COLO668 (cell line): Measurements from ENCODE around the gene SH3PXD2B.
"Not testable (repeated sequence)": the region's sequence is repeated elsewhere in the genome, so short reads cannot be mapped to it uniquely, and the experiment has no call there.

Source experiments
- DNase-seq: peaks from one replicate; lab custom pipeline; 2025; ENCODE audit not compliant: unreplicated experiment; lab: John Stamatoyannopoulos, UW

The SH3PXD2B gene

DNA sequence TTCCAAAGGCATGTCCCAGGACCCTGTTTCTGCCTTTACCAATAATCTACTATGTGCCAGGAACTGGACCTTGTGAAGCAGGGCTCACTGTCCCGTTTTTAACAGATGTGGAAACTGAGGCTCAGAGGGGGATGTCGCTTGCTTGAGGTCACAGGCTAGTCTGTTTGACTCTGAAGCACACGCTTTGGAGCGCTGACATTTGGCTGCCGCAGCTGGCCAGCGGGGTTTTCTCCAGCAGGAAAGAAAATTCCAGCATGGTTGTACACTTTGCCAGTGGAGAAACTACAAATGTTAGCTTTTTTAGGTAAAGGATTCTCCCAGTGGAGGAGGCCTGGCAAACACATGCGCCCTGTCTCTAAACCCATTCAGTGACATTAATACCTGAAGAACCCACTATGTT lies 50.5 kb downstream of the SH3PXD2B start:
- DNase-seq = no peak

GRCh38 chr5:172403189-172403796 lies 51.0 kb downstream of the SH3PXD2B start:
- no peak for DNase-seq

DNA sequence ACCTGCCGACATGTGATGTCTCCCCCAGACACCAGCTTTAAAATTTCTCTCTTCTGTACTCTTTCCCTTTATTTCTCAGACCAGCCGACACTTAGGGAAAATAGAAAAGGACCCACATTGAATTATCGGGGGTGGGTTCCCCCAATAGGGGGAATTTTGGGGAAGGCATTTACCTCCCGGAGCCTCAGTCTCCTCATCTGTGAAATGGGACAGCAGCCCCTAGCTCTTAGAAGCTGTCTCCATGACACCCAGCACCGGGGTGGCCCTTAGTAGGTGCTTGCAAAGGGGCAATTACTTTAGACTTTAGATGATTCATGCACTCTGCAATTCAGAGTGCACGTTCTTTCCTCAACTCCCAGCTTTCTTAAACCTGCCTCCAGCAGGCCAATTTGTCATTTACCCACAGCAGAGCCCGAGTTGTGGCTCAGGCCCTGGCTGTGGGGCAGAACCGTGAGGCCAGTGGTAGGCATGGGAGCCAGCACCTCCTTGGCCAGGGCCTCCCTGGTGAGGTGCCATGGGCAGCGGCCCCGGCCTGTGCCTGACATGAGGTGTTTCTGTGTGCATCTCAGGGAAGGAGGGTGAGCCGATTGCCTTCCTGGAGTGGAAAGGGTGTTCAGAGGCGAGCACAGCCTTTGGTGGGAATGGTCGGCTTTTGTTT lies 51.7 kb downstream of the SH3PXD2B start:
- DNase-seq = no peak

GRCh38 chr5:172402031-172402430 lies 52.3 kb downstream of the SH3PXD2B start:
- not testable (repeated sequence) for DNase-seq

DNA sequence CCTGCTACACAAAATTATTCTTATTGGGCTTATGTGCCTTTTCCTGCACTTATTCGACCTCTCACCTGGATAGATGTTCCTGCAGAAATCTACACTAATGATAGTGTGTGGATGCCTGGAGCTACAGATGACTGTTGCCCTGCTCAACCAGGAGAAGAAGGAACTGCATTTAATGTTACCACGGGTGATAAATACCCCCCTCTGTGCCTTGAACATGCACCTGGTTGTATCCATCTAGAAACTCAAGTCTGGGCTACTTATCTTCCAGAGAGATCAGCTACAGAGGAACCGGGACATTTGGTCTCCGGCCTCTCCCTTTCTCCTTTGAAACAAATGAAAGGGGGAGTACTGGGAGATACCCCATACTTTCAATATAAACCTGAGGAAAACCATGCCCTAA lies 54.5 kb downstream of the SH3PXD2B start:
- no peak for DNase-seq

- DNase-seq = no peak
Observed at GRCh38 chr5:172399336-172399735, 55.0 kb downstream of the SH3PXD2B start.

GRCh38 chr5:172398645-172399044 lies 55.7 kb downstream of the SH3PXD2B start:
- not testable (repeated sequence) for DNase-seq

- not testable (repeated sequence) for DNase-seq
Observed at GRCh38 chr5:172396994-172397393, 57.3 kb downstream of the SH3PXD2B start.

DNA sequence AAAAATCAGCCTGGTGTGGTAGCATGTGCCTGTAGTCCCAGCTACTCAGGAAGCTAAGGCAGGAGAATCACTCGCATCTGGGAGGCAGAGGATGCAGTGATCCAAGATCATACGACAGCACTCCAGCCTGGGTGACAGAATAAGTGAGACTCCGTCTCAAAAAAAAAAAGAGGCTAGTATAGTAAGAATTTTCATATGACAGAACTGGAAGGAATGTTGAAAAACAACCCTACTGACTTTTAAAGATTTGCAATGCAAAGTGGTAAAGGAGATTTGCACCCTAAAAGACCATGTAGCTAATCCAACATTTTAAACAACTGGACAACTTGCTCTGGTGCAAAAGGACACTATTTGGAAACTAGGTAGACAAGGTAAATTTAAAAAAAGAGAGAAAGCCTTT lies 58.1 kb downstream of the SH3PXD2B start:
- DNase-seq = no peak

GRCh38 chr5:172395483-172395882 lies 58.8 kb downstream of the SH3PXD2B start:
- DNase-seq = no peak

GRCh38 chr5:172389578-172390112 lies 64.7 kb downstream of the SH3PXD2B start:
- no peak for DNase-seq

DNA sequence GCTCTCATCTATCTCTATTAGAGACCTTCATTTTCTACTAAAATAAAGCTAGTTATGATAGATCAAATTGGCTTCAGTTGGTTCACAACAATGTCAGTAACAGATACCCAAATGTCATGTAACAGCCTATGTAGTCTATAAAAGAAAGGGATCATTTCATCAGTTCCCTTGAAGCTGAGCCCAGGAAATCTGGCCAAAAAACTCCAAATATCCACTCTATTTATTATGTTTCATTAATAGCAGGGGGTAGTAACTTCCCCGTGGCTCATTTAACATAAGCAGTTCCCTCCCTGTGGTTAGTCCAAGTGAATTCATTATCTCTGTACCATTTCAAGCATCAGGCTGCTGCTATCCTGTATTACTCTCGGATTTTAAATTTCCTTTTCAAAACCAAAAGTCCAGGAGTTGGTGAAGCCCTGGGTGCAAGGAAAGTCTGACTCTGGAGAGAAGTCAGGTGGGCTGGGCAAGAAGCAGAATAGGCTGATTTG lies 66.0 kb downstream of the SH3PXD2B start:
- DNase-seq = no peak

DNA sequence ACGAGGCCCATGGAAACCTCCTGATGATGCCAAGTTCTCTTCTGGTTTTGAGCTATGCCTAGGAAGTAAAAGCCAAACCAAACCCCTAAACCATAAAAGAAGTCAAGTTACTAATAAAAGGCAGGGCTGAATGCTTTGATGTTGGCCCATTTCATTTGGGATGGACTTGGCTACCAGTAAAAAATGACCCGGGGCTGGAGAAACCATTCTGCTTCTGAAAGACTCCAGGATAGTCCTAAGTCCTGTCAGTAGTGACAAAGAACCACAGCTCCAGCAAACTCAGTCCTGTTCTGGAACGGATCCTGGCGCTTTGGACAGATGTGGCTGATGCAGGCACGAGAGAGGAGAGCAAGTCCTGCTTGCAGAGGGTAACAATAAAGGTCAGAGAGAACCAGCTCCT lies 68.6 kb downstream of the SH3PXD2B start:
- DNase-seq = no peak

DNA sequence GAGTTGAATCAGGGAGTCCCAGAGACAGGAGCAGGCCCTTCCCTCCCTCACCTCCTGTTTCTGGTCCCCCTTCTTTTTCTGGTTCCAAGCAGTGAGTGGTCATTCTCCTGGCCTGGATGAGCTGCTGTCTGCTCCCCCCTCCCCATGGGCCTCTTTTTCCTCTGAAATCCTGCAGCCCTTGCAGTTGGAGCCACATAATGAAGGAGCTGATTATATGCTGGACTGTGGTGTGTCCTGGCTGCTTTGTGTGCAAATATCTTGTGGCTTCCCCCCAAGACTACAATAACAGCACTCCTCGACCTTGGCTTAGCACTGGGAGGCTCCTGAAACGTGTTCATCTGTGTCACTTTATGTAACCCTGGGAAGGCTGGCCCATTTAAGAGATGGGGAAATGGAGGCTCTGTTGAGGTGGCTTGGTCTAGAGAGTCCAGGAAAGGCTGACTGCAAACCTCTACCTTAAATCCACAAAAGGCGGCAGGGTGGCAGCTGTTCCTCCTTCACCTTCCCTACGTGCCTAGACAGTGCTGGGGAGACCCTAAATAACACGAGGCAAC lies 69.2 kb downstream of the SH3PXD2B start:
- no peak for DNase-seq

GRCh38 chr5:172383191-172383802 lies 71.0 kb downstream of the SH3PXD2B start:
- peak; percentile 69 for DNase-seq

GRCh38 chr5:172380987-172381643 lies 73.2 kb downstream of the SH3PXD2B start:
- DNase-seq = peak; percentile 77

- peak; percentile 14 for DNase-seq
Observed at GRCh38 chr5:172380301-172380986, 73.9 kb downstream of the SH3PXD2B start.

DNA sequence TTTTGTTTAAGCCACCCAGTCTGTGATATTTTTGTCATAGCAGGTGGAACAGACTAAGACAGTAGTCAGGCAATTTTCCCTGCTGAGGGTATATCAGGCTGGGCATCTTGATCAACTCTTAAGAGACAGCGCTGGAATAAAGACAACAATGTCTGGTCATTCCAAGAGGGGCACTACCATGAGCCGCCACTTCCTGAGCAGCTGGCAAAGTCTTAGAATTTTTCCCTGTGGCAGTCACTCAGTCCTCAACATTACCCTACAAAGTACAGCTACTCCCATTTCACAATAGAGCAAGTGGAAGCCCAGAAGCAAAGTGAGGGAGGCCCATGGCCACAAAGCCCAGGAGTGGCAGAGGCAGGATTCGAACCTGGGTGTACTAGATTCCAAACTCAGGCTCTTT lies 74.8 kb downstream of the SH3PXD2B start:
- no peak for DNase-seq

- no peak for DNase-seq
Observed at GRCh38 chr5:172377856-172378255, 76.5 kb downstream of the SH3PXD2B start.

DNA sequence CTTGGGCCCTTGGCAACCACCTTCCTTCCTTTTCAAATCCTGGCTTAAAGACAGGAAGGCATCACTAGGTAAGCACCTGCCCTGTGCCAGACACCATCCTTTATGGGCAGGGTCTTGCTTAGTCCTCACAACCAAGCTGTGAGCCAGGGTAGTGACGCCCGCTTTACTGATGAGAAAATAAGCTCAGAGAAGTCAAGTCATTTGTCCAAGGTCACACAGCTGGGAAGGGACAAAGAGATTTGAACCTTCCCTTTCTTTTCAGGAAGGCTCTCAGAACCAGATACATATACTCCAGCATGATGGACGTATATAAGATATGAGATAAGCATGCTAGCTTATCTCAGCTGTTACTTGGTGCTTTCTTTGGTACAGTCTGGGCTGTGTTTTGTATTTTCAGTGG lies 76.9 kb downstream of the SH3PXD2B start:
- no peak for DNase-seq

DNA sequence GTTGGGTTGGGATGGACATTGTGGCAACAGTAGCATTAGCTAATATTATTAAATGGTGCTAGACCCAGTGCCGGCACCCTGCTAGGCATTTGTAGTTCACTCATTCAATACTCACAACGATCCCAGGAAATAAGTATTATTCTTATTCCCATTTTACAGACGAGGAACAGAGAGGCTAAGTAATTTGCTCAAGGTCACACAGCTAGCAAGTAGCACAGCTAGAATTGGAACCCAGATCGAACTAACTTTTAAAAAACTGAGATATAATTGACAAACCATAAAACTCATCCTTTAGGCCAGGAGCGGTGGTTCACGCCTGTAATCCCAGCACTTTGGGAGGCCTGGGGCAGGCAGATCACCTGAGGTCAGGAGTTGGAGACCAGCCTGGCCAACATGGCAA lies 79.5 kb downstream of the SH3PXD2B start:
- DNase-seq = no peak
